GM21360 (cell line): Measurements from ENCODE around the gene POLR3GL.
A peak's percentile ranks its signal among the peaks of the same experiment; 100 is the strongest.

Source experiments
- ATAC-seq: cut with Tn5 transposase; IDR thresholded peaks from one replicate; pipeline ENCODE4 v1.9.1; 2021; ENCODE audit warnings: mild to moderate bottlenecking, moderate library complexity; ENCODE audit not compliant: unreplicated experiment

Gene POLR3GL

DNA sequence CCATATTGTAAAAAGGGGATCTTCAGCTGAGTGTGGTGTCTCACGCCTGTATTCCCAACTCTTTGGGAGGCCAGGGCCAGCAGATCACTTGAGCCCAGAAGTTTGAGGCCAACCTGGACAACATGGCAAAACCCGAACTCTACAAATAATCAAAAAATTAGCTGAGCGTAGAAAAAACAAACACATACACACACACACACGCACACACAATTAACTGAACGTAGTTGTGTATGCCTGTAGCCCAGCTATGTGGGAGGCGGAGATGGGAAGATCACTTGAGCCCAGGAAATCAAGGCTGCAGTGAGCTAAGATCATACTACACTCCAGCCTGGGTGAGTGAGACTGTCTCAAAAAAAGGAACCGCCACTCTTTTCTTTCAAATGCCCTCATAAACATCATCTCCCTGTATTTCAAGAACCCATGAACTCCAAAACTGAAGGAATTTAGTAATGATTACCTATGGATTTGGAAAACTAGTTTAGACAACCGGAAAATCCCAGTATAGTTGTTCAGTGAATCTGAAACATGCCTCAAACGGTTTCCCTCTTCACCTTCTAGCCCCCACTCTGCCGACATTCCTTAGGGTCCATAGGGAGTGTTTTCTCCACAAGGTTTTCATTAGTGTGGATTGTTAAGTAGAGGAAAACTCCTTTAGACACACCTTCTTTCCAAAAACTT is 27.4 kb downstream of the POLR3GL start:
- ATAC-seq: no peak

DNA sequence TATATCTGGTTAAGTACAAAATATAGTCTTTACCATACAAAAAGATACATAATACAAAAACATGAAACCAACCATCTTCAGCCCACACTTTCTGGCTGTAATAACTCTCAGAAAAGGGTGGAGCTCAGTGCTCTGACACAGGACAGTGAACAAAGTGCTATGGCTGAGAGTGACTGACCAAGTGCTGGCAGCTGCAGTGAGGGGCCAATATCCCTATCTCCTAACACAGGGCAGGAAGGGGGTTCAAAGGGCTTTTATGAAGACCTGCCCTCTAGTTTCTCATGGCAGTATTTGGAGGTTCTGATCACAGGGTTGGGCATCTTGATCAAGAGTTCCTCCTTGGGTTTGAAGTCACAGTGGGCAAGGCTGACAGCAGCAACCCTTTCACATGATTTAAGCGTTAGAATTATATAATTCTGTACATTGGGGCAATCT is 28.0 kb downstream of the POLR3GL start:
- ATAC-seq: no peak

GRCh38 chr1:145992958-145993617 is 28.6 kb downstream of the POLR3GL start:
- no peak for ATAC-seq

DNA sequence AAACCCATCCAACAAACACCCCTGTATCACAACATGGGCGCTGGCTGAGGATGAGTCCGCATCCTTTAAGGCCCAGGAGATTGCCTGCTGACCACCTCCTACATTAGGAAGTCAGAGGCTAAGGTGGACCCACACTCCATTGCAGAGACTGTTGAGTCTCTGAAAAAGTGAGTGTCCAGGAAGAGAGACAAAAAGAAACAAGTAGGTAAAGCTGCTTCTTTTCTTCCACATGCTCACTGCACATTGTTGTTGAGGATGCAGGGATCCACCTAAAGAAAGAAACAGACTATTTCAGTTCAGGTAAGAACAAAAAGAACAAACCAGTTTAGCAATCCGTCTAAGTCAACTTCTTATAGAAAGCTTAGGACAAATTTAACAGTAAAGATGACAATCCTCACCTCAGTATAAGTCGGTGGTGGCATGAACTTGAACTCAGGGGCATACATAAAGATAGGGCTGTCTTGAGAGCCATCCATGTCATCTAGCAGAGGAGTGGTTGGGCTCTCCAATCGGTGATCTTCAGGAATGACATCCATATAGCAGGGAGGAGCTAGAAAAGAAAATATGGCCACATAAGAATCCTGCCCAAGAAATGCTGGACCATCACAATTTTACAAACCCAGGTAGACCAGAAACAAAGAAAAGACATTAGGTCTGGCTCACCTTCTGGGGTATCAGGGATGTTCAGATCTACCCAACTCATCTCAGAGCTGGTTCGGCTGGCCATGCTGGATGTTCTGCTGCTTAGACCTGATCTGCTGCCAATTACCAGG is 29.3 kb downstream of the POLR3GL start:
- no peak for ATAC-seq

DNA sequence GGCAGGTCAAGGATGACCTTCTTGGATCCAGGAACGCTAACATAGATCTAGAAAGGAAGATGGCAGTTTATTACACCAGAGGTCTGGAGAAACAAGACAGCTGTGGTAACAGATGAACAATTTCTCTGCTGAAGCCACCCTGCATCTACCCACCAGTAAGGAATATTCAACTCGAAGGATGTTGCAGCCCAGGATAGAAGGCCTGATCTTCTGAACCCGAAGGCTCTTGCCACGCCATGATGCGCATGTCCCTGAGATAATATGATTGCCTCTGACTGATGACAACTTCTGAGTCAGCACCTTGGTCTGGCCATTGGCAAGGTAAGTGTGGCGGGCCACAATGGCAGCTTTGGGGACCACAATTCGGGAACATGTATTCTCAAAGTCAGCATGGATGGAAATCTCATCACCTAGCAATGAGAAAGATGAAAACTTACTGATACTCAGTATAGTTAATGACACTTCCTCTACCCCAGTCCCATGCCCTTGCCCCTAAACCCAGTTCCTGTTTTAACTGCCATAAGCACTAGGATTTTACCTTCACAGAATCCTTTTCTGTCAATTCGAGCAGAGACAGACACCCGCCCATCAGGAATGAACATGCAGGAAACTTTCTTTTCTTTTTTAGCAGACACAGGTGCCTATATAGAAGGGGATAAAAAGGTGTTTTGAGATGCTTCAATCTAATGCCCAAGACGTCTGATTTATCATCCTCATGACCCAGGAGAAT is 30.1 kb downstream of the POLR3GL start:
- ATAC-seq: no peak

- ATAC-seq: no peak
Observed at GRCh38 chr1:145995148-145995881, 30.8 kb downstream of the POLR3GL start.

- no peak for ATAC-seq
Observed at GRCh38 chr1:145995964-145996432, 31.5 kb downstream of the POLR3GL start.

DNA sequence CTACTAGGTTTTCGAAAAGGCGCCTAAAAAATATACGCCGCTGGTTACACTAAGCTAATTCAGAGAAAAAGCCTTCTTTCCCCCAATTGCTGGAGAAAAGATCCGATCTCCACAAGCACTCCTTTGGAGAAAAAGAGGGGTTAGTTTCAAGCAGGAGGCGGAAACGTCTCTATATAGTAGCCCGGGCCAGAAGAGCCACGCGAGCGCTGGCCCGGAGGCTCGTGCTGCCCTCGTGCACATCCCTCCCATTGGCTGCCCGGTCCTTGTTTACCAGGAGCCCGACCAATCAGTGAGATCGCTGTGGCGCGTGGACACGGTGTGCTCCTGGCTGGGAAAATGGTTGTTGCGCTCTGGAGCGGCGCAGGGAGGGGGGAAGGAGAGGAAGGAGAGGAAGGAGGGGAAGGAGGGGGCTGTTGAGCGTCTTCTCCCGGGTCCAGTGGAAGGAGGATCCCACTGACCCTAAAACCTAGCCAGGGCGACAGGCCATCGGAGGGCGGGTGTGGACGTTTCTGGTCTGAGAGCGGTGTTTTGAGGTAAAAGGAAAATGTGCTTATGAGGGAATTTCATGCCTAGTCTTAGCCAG is 32.0 kb downstream of the POLR3GL start, which contains the start of gene TXNIP:
Gene TXNIP (minus strand): TSS at position 147 of the 583 bp plus-strand sequence. CDS start 313 bp downstream, outside the sequence.
- ATAC-seq: peak; percentile 88

GRCh38 chr1:145997016-145997717 is 32.7 kb downstream of the POLR3GL start:
- peak; percentile 16 for ATAC-seq

- no peak for ATAC-seq
Observed at GRCh38 chr1:145997718-145998023, 33.2 kb downstream of the POLR3GL start.

DNA sequence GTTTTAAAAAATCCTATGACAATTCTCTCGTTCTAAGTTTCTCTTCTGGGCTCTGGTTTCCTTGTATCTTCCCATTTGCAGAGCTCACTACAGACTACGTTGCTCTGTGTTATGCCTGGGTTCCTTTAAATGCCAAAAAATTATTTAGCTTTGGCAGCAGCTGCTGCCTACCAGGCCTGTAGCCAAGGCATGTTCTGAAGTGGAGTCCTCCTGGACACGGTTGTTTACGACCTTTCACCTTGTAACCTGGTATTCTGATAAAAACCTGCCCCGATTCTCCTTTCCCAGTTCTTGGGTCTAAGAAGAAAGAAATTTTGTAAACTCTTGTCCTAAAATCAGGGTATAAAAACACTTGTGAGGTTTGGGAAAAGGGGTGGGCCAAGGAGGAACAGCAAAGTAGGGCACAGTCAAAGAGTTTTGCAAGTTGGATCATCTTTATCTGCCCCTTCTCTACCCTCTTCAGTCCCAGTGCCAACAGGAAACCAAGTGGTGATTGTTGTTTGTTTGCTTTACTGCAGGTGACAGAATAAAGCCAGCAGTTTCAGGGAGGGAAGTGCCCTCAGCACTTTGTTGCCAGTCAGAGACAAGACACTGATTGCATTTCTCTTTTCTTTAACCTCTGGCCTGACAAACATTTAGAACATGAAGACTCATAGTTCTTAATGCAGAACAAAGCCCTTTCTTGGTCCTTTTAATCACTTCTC is 35.0 kb downstream of the POLR3GL start:
- no peak for ATAC-seq

- ATAC-seq: no peak
Observed at GRCh38 chr1:146001709-146002108, 37.2 kb downstream of the POLR3GL start.

- ATAC-seq: no peak
Observed at GRCh38 chr1:146007489-146008133, 43.1 kb downstream of the POLR3GL start.

GRCh38 chr1:146010126-146010738 is 45.7 kb downstream of the POLR3GL start:
- no peak for ATAC-seq

DNA sequence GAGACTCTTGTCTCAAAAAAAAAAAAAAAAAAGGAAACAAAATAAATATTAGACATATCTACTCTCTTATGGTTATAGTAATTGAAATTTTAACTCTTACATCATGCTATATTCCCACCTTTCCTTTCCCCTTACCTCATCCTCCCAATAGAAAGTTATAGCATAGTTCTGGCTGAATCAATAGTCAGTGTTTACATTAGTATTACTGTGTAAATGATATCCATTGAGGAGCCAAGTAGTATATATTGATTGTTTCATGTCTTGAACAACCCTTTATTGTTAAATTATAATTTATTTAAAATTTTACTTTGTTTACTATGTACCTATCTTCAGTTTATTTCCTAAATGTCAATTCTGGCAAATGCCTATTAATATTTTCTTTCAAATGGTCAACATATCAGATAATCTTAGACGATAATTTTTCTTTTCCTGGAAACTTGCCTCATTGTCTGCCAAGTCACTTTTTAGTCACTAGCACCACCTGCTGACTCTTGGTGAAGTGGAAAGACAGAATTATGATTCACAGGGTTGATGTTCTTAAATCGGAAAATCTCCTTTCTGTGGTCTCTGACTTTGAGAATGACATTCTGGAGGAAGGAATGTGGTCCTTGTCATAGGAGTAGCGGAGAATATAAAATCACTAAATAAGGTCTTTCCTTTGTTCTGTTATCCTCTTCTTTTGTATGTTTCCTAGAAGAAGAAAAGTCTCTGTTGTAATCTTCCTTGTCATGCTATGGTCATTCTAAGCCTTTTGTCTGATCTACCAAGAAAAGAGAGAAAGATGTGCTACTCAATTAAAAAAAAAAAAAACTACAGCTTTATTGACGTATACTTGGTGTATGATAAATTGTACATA is 48.4 kb downstream of the POLR3GL start:
- ATAC-seq: no peak

DNA sequence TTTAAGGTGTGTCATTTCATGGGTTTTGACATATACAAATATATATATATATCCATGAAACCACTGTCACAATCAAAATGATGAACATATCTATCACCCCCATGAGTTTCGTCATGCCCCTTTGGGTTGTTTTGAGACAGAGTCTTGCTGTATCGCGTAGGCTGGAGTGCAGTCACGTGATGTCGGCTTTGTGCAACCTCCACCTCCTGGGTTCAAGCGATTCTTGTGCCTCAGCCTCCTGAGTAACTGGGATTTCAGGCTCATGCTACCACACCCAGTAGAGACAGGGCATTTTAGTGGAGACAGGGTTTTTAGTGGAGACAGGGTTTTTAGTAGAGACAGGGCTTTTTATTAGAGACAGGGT is 49.1 kb downstream of the POLR3GL start:
- no peak for ATAC-seq

GRCh38 chr1:146016891-146017290 is 52.4 kb downstream of the POLR3GL start:
- ATAC-seq: no peak
